ENCODE measurements around the gene SCAF8.

Gene SCAF8

GRCh38 chr6:154731296-154732218 is 1.7 kb upstream of the SCAF8 start:
- H3K4me2 ChIP-seq (ENCODE audit: low read depth, low read length, poor library complexity, severe bottlenecking) = no peak overlapping the region
- H3K4me3 ChIP-seq (ENCODE audit: insufficient read depth, low read length, poor library complexity, severe bottlenecking) = no peak overlapping the region
- TF ChIP-seq, protein P1, sequence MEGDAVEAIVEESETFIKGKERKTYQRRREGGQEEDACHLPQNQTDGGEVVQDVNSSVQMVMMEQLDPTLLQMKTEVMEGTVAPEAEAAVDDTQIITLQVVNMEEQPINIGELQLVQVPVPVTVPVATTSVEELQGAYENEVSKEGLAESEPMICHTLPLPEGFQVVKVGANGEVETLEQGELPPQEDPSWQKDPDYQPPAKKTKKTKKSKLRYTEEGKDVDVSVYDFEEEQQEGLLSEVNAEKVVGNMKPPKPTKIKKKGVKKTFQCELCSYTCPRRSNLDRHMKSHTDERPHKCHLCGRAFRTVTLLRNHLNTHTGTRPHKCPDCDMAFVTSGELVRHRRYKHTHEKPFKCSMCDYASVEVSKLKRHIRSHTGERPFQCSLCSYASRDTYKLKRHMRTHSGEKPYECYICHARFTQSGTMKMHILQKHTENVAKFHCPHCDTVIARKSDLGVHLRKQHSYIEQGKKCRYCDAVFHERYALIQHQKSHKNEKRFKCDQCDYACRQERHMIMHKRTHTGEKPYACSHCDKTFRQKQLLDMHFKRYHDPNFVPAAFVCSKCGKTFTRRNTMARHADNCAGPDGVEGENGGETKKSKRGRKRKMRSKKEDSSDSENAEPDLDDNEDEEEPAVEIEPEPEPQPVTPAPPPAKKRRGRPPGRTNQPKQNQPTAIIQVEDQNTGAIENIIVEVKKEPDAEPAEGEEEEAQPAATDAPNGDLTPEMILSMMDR (IDR thresholded peaks at IDR 0.05; ENCODE audit: insufficient read depth, low read length, poor library complexity, severe bottlenecking) = no peak
- TF ChIP-seq EZH2phosphoT487 (conservative IDR thresholded peaks at IDR 0.05; ENCODE audit: low read length) = no peak
- H3K36me3 ChIP-seq (ENCODE audit: low read length) = no peaks in the 10 kb centered on the region
- H4K20me1 ChIP-seq (ENCODE audit: low read depth, low read length) = 0 out of 2 replicates have a peak, but pooled peaks cover 5% of the 10 kb centered on the region
- no peaks in the 10 kb centered on the region for H3K9me2 ChIP-seq (replicated peaks; ENCODE audit: insufficient read depth, low read length)
- no peaks in the 10 kb centered on the region for H3K9me3 ChIP-seq (ENCODE audit: insufficient read depth, low read length)
- H3K27ac ChIP-seq (ENCODE audit: low read depth, low read length) = no peak overlapping the region
- H3K27me3 ChIP-seq (ENCODE audit: low read length) = no peaks in the 10 kb centered on the region
- no peak overlapping the region for H3K9ac ChIP-seq (ENCODE audit: low read length)
- H3F3A ChIP-seq (ENCODE audit: insufficient read depth) = peaks cover 5% of the 10 kb centered on the region
- no peak overlapping the region for H2AFZ ChIP-seq (ENCODE audit: low read depth, low read length, severe bottlenecking)
- H3K79me2 ChIP-seq (ENCODE audit: insufficient read depth, low read length) = peaks cover 29% of the 10 kb centered on the region

- Histone ChIP-seq H2AFZ (ENCODE audit: low read depth, low read length, severe bottlenecking) (peak overlapping the region; percentile 92), H3K9me2 (replicated peaks; ENCODE audit: insufficient read depth, low read length) (no peaks in the 10 kb centered on the region), H3K4me3 (ENCODE audit: insufficient read depth, low read length, poor library complexity, severe bottlenecking) (peak overlapping the region; percentile 93), H3K4me2 (ENCODE audit: low read depth, low read length, poor library complexity, severe bottlenecking) (peak overlapping the region; percentile 78), H3K9me3 (ENCODE audit: insufficient read depth, low read length) (no peaks in the 10 kb centered on the region), H4K20me1 (ENCODE audit: low read depth, low read length) (0 out of 2 replicates have a peak, but pooled peaks cover 10% of the 10 kb centered on the region), H3K9ac (ENCODE audit: low read length) (peak overlapping the region; percentile 97), H3F3A (ENCODE audit: insufficient read depth) (peaks cover 9% of the 10 kb centered on the region), H3K27ac (ENCODE audit: low read depth, low read length) (0 out of 2 replicates have a peak overlapping the region, but pooled peaks have one; percentile 17), H3K79me2 (ENCODE audit: insufficient read depth, low read length) (peaks cover 40% of the 10 kb centered on the region), H3K36me3 (ENCODE audit: low read length) (no peaks in the 10 kb centered on the region), H3K27me3 (ENCODE audit: low read length) (no peaks in the 10 kb centered on the region)
- TF ChIP-seq, protein P1 (IDR thresholded peaks at IDR 0.05; ENCODE audit: insufficient read depth, low read length, poor library complexity, severe bottlenecking) = no peak
- TF ChIP-seq EZH2phosphoT487 (conservative IDR thresholded peaks at IDR 0.05; ENCODE audit: low read length) = no peak
These were observed 556 bp upstream of the SCAF8 start for GRCh38 chr6:154732538-154733182.

- Histone ChIP-seq H3K4me2 (ENCODE audit: low read depth, low read length, poor library complexity, severe bottlenecking) (peak overlapping the region; percentile 72), H2AFZ (ENCODE audit: low read depth, low read length, severe bottlenecking) (peak overlapping the region; percentile 55), H3K9ac (ENCODE audit: low read length) (peak overlapping the region; percentile 97), H3K9me2 (replicated peaks; ENCODE audit: insufficient read depth, low read length) (no peaks in the 10 kb centered on the region), H3F3A (ENCODE audit: insufficient read depth) (peaks cover 14% of the 10 kb centered on the region), H3K36me3 (ENCODE audit: low read length) (no peaks in the 10 kb centered on the region), H3K27ac (ENCODE audit: low read depth, low read length) (peak overlapping the region; percentile 85), H3K4me3 (ENCODE audit: insufficient read depth, low read length, poor library complexity, severe bottlenecking) (peak overlapping the region; percentile 93), H4K20me1 (ENCODE audit: low read depth, low read length) (0 out of 2 replicates have a peak, but pooled peaks cover 17% of the 10 kb centered on the region), H3K79me2 (ENCODE audit: insufficient read depth, low read length) (peaks cover 52% of the 10 kb centered on the region), H3K9me3 (ENCODE audit: insufficient read depth, low read length) (no peaks in the 10 kb centered on the region), H3K27me3 (ENCODE audit: low read length) (no peaks in the 10 kb centered on the region)
- TF ChIP-seq EZH2phosphoT487 (conservative IDR thresholded peaks at IDR 0.05; ENCODE audit: low read length) = no peak
- TF ChIP-seq, protein P1 (IDR thresholded peaks at IDR 0.05; ENCODE audit: insufficient read depth, low read length, poor library complexity, severe bottlenecking) = no peak
These were observed 588 bp downstream of the SCAF8 start for GRCh38 chr6:154733626-154734382.

Measured in SU-DHL-6 (cell line).